CD4-positive, alpha-beta T cell treated with Interleukin-17A for 1 hour (primary cell): ENCODE data around the gene OR51I2.
A peak's percentile ranks its signal among the peaks of the same experiment; 100 is the strongest.

Experiments used
- DNase-seq: peaks from one replicate; pipeline ENCODE4 v3.0.0-alpha.2; 2020

Gene OR51I2, protein sequence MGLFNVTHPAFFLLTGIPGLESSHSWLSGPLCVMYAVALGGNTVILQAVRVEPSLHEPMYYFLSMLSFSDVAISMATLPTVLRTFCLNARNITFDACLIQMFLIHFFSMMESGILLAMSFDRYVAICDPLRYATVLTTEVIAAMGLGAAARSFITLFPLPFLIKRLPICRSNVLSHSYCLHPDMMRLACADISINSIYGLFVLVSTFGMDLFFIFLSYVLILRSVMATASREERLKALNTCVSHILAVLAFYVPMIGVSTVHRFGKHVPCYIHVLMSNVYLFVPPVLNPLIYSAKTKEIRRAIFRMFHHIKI

DNA sequence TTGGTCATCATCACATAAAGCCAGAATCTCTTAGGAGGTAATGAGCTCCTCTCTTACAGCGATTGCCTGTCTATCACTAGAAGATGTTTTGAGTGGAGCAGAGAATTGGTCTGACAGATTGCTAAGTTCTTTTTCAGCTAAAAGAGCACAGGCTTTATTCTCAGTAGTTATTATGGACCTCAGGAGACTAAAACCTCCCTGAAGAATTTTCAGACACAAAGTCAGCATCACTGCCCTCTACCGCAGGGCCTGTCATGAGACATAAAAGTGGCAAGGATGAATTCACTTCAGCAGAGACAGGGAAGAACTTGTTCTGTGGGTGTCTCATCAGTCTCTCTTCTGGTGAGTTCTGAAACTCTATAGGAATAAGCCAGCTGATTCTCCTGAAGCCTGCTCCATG lies at the start of gene OR51I2:
Gene OR51I2 (plus strand): TSS at position 301 of the 400 bp plus-strand sequence. CDS start 4,166 bp downstream, outside the sequence.
- no peak for DNase-seq

DNA sequence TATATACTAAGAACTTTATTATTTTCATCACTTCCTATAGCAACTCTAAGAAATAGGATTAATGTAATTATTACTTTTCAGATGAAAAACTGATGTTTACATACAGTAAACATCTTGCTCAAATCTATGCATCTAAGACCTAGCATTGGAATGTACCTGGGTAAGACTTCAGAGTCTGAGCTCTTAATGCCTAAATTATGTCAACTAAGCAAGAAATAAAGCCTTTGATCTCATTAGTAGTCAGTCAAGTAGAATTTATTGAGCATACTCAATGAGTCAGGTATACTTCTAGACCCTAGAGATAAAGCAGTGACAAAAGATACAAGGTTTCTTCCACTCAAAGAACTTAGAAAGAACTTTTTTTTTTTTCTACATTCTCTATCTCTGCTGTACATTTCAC lies 44.0 kb upstream of the OR51I2 start:
- no peak for DNase-seq

DNA sequence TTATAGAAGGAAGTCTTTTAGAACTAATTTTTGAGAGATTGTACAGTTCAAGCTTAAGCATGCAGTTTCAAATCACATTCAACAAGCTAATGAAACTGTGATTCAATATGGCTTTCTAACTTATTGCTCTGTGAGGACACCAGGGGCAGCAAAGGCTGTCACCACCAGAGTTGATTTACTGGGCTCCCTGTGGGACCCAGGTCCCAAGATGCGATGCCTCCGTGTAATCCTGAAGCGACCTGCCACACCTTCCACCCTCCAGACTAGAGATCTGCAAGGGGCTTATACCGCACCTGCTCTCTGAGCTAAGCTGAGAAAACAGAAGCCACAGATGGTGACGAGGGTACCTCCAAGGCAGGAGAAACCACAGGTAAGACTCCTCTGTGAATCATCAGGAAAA lies 28.1 kb upstream of the OR51I2 start:
- DNase-seq: no peak

DNA sequence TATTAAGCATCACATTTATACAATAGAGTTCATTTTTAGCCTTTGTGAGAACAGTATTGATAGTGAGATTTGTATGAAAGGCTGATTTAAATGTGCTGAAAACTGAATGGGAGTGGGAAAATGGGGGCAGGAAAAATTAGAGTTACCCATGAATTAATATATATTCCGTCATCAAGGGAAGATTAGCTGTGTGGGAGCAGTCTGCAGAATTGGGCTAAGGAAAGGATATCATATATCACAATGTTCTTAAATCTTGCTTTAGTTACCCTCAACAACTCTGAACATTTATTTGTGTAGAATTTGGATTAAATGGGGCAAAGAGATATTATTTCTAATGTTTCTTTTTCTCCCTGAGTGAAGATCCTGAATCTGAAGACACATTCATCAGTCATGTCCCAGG lies 27.3 kb upstream of the OR51I2 start, which contains the start of gene OR51Q1:
Gene OR51Q1 (plus strand): TSS at position 301 of the 400 bp plus-strand sequence. CDS start 90 bp downstream, at position 391.
- DNase-seq: no peak

DNA sequence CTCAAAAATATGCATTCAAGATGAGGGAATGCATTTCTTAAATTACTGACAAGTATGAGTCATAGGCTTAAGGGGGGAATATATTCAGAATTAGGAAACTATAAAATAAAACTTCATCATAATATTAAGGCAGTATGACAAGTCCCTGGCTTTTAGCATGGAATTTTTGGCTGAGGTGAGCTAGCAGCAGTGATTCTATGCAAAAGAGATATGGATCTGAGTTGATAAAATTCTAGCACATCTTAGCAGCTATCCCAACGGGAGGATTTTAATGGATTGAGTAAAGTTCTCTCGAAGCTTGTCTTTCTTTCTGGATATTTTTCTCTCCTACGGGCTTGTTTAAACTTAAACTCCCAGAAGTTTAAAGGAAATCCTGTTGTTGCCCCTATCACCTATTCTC lies 26.0 kb upstream of the OR51I2 start:
- no peak for DNase-seq

DNA sequence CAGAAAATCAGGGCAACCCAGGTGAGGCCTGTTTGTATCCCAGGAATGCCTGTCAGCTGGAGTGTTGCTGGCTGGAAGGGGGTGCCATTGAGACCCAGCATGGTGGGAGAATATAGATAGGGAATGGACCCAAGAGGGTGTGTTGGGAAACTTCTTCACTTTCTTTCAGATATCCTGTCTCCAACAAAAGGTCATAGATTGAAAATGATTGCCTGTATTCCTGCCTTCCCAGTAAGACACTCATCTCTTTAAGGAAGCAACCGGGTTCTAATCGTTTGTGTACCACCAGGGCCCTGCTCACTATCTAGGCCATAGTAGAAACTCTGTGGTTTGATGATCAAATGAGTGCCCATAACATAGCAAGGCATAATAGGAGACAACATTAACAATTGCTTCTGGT lies 7.7 kb upstream of the OR51I2 start, which contains the start of gene OR51I1:
Gene OR51I1 (minus strand): TSS at position 101 of the 400 bp plus-strand sequence. CDS start 0 bp downstream, at position 101.
- no peak for DNase-seq

DNA sequence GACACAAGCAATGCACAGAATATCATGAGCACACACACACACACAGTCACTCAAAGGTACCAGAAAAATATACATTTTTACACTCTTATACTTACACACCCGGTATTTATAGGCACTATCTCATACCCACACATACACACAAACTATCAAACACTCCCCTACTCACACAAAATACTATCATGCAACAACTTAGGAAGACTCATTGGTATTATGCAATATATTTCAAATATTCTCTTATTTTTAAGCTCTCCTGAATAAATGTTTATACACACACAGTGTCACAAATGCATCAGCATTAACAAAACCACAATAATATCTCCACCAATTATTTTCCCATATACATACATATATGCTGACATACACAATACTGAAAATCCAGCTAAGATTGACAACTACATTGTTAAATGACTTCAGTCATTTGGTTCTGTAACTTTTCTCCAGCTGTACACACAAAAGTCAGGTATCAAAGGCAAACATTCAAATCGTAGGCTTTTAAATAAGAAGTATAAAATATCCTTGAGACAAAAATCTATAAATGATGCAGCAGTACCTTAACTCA lies 5.2 kb upstream of the OR51I2 start:
- DNase-seq: no peak

DNA sequence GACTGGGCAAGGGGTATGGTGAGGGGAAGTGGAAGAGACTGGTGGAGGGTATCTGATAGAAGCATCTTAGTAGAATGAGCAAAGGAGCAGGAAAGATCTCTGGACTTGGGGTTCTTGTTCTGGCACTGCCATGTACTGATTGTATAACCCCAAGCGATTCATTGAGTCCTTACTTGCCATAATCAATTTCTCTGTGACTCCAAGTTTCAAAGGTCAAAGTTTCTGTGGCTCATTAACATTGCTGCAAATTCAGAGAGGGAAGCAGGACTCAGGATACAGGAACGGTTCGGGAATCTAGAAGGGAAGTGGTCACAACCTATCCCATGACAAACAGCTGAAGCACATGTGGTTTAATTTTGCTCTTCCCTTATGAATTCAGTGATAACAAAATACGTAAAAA lies 309 bp downstream of the OR51I2 start:
- DNase-seq: no peak

DNA sequence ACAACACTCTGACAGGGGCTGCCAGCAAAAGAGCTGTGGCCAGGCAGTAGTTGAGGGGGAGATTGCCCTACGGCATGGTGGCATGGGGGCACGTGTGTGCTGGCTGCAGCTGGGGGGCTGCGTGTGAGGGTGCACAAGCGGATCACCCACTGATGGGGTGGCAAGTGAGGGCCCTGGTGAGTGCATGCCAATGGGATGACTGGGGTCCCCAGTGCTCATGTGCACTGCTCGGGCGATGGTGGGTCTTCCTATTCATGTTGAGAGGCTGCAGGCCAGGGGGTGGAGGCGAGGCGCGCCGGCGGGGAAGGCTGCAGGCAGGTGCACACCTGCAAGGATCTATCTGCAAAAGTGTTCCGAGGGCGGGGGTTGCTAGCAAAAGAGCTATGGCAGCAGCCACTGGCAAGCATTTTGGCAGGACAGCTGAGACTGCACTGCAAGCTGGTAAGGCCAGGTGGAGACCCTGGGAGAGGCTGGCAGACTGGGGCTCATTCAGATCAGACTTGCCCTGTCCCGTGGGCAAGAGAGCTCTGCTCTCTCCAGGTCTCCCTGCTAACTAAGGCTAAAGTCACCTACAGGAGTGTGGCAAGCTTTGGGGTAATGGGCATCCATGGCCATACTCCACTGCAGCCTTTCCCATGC lies 12.0 kb downstream of the OR51I2 start:
- DNase-seq: no peak

DNA sequence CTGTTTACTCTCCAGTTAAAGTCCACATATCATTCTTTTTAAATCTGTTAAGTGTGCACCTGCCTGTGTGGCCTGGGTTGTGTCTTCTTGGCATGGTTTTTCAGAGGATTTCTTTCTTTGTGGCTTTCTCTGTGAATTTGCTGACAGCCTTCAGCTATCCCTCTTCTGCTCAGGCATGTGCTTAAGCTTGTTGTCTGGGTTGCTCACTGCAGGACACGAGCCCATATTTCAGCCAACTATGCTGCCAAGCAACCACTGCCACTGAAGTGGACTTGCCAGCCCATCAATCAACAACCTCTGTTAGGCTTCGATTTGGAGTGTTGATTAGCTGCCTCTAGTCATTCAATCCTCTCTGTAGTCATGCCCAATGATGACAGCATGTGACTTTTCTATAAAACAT lies 18.4 kb downstream of the OR51I2 start:
- no peak for DNase-seq

DNA sequence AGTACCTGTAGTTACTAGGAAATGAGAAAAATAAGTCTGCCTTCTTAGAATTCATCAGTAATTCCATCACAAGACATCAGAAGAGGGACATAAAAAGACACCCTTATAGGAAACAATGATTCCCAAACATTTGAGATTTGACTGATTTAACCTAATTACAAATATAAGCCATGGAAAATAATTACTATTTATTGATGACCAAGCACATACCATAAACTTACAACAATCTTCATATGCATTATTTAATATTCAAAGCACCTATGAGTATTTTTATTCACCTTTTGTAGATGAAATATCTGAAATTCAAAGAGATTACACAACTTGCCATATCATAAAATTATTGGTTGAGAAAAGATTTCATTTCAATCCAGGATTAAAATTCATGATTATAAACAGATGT lies 24.8 kb downstream of the OR51I2 start:
- DNase-seq: no peak

DNA sequence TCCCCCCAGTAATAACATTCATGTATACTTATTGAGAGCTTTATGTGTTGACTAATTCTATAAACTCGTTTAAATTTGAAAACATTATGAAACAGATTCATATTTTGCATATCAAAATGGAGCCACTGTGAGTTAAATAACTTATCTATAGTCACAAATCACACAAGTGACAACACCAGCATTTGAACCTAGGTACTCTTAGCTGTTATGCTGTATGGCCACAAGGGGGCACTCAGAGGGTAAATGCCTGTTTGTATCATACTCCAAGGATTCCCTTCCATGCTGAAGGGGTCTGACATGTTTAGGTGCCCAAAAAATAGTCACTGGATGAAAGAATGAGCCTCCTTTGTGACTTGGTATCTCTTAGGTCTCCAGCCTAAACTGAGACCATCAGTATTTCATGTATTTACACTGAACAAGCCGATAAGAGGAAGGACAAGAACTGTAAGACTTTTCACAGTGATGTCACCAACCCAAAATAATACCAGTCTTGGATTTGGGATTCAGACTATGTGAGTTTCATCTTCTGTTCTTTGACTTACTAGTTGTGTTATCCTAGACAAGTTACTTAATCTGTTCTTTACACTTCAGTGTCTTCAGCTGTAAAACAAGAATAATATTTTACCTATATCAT lies 27.2 kb downstream of the OR51I2 start:
- peak; percentile 49 for DNase-seq

DNA sequence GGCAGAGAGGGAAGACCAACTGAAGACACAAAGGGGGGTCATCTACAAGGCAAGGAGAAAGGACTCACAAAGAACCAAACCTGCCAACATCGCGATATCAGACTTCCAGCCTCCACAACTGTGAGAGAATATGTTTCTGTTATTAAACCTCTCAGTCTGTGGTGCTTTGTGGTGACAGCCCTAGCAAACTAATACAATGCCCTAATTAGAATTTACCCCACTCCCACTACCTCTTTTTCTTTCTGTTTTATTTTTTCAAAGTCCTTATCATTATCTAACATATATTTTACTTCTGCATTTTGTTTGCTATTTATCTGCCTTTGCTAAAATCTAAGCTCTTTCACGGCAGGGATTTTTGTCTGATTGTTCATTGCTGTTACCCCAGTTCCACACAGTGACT lies 36.9 kb downstream of the OR51I2 start:
- DNase-seq: no peak

DNA sequence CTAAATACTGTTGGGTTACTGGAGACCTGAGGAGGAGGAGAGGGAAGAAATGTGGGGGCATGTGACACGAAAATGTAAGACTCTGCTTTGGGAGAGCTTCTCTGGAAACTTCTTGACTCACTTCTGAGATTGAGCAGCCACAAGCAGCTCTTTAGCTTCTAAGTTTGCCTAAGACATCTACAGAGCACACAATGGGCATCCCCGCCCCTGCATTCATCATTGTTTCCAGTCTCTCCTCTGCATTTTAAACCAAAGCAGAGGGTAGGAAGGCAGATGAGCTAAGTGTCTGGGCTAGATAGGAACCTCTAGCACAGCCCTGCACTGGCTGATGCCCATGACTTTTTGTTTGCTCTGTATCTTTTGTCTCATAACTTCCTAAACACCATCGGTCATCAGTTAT lies 37.3 kb downstream of the OR51I2 start:
- no peak for DNase-seq

DNA sequence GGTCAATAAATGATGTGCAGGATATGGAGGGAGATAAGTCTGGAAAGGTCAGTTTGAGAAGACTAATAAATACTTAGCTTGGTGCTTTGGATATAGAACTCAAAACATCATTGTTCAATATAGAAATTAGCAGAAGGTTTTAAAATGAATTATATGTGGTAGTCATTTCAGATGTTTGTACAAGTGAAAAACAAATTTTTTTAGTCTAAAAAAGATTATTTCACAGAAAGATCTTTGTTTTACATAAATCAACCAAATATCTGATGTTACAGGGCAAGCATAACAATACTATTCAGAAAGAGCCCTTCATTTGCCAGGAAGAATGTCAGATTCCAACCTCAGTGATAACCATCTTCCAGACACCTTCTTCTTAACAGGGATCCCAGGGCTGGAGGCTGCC lies 39.3 kb downstream of the OR51I2 start, which contains the start of gene OR52D1:
Gene OR52D1 (plus strand): TSS at position 301 of the 400 bp plus-strand sequence. CDS start 22 bp downstream, at position 323.
- DNase-seq: no peak

DNA sequence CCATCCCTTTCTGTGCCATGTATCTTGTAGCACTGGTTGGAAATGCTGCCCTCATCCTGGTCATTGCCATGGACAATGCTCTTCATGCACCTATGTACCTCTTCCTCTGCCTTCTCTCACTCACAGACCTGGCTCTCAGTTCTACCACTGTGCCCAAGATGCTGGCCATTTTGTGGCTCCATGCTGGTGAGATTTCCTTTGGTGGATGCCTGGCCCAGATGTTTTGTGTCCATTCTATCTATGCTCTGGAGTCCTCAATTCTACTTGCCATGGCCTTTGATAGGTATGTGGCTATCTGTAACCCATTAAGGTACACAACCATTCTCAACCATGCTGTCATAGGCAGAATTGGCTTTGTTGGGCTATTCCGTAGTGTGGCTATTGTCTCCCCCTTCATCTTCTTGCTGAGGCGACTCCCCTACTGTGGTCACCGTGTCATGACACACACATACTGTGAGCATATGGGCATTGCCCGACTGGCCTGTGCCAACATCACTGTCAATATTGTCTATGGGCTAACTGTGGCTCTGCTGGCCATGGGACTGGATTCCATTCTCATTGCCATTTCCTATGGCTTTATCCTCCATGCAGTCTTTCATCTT lies 39.8 kb downstream of the OR51I2 start:
- DNase-seq: no peak

DNA sequence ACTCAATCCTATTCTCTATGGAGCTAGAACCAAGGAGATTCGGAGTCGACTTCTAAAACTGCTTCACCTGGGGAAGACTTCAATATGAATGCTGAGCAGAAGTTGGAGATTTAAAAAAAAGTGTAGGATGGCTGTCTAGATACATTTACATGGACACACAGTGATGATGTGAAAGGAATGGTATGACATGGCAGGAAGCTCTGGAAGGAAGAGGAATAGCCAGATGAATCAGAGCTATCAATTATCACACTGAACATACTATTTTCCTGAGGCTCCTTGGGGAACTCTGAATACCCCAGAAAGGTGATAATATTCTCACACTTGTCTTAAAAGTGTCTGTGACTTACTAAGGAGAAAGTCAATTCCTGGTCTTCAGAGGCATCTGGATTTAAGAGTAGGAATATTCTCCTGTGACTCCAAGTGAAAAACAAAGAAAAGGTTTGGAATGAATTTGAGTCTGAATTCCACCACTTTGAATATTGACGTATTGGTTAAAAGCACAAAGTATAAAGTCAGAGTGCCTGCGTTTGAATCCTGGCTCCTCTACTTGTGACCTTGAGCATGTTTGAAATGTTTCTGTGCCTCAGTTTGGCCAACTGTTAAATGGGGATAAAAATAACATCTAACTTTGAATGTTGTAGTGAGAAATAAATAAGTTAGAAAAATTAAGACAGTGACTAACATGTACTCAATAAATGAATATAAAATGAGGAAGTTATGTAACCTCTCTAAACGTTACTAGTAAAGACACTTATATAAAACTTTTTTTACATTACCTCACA lies 40.6 kb downstream of the OR51I2 start:
- no peak for DNase-seq

DNA sequence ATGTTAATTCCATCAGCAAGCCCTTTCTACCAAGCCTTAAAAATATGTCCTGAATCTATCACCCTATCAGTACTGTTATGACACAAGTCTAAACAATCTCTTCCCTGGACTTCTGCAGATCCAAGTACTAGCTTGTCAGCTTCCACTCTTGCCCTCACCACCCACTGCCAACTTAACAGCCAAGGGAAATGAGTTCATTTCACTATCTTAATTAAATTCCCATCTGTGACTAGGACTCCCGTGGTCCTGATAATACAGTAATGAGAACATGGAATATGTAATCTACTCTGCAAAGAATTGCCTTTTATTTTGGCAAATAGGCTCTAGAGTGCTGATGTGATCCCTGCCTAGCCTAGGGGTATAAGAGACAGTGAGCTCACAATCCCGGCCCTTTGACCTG lies 50.5 kb downstream of the OR51I2 start:
- DNase-seq: no peak

DNA sequence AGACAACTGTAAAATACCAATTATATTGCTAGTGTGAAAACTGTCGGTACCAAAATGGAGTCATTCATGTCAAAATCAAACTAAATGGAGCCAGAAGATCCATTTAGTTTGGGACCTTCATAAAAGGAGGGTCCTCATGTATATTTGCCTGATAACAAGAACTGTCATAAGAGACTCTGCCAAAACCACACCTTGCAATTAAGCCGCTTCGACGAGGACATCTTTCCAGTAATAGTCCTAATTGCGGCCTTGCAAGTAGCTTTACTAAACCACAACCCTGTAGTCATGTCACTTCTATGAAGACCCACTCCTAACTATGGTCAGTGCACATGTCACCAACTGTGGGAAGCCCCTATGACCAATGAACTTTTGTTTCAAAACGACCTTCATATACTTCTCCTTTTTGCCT lies 51.3 kb downstream of the OR51I2 start:
- DNase-seq: no peak

DNA sequence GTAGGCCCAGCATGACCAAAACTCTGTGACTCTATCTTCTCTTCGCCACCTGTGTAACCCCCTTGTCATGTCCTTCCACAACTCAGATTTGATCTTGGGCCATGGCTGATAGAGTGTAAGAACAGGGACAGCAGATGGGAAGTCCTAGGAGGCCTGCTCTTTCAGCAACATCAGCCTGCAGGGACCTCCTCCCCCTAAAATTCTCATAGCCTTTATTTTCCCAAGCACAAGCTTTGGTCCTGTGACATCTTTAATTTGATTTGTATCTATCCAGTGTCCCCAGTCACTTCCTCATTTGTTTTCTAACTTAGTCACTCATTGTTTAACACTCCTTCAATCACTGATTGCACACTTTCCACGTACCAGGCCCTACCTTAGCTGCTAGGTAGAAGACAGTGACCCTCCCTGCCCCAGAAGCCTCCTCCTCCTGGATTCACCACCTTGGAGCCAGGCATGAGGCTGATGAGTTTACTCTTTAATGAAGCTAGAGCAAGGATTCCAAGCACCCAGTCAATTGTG lies 55.3 kb downstream of the OR51I2 start:
- DNase-seq: no peak

DNA sequence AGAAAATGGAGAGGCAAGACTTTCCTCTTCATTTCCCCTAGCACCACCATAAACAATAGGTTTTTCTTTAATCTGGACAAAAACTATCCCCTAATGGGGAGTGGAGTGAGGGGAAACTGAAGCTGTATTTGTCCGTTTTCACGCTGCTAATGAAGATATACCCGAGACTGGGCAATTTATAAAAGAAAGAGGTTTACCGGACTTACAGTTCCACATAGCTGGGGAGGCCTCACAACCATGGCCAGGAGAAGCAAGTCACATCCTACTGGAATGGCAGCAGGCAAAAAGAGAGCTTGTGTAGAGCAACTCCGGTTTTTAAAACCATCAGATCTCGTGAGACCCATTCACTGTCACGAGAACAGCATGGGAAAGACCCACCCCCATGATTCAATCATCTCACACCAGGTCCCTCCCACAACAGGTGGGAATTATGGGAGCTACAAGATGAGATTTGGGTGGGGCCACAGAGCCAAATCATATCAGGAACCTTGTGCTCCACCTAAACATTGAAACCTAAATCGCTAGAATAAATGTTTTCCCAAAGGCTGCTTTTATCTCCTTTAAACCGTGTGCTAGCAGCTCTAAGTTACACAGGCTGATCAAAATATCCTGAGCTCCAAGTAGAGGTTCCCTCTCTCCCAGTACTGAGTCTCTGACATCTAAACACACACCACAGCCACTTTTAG lies 56.4 kb downstream of the OR51I2 start:
- DNase-seq: no peak
